Measurements from ENCODE around the gene ZCCHC17.
"Not testable (repeated sequence)": the region's sequence is repeated elsewhere in the genome, so short reads cannot be mapped to it uniquely, and the experiment has no call there.

Gene ZCCHC17
- 12.7 to 33.9 (median 30.1) reads per million in 3 experiments for total RNA-seq

- DNase-seq: peak; percentile 98
Measured at GRCh38 chr1:31296486-31297276, at the start of gene ZCCHC17, which contains the start of gene SNRNP40. Gene ZCCHC17, plus strand, starts transcription at chr1:31297032. Its CDS starts 13,067 bp downstream, at chr1:31310099. Gene SNRNP40, minus strand, starts transcription at chr1:31296788. Its CDS starts 37 bp downstream, at chr1:31296751.

- DNase-seq: no peak
Measured at GRCh38 chr1:31248276-31248675, 48.6 kb upstream of the ZCCHC17 start.

- no peak for DNase-seq
Measured at GRCh38 chr1:31249854-31250253, 47.0 kb upstream of the ZCCHC17 start.

GRCh38 chr1:31257213-31257612 is 39.6 kb upstream of the ZCCHC17 start:
- no peak for DNase-seq

- no peak for DNase-seq
Measured at GRCh38 chr1:31258581-31258980, 38.3 kb upstream of the ZCCHC17 start.

- DNase-seq: no peak
Measured at GRCh38 chr1:31259746-31260145, 37.1 kb upstream of the ZCCHC17 start.

GRCh38 chr1:31261916-31262315 is 34.9 kb upstream of the ZCCHC17 start:
- DNase-seq: no peak

GRCh38 chr1:31262393-31262792 is 34.4 kb upstream of the ZCCHC17 start:
- not testable (repeated sequence) for DNase-seq

- no peak for DNase-seq
Measured at GRCh38 chr1:31263408-31263807, 33.4 kb upstream of the ZCCHC17 start.

GRCh38 chr1:31264790-31265386 is 31.9 kb upstream of the ZCCHC17 start:
- DNase-seq: no peak

GRCh38 chr1:31266547-31266946 is 30.3 kb upstream of the ZCCHC17 start:
- DNase-seq: no peak

GRCh38 chr1:31272369-31272768 is 24.5 kb upstream of the ZCCHC17 start:
- DNase-seq: no peak

GRCh38 chr1:31273619-31274018 is 23.2 kb upstream of the ZCCHC17 start:
- no peak for DNase-seq

- not testable (repeated sequence) for DNase-seq
Measured at GRCh38 chr1:31282426-31282825, 14.4 kb upstream of the ZCCHC17 start.

- DNase-seq: not testable (repeated sequence)
Measured at GRCh38 chr1:31287791-31288190, 9.0 kb upstream of the ZCCHC17 start.

- DNase-seq: no peak
Measured at GRCh38 chr1:31289021-31289420, 7.8 kb upstream of the ZCCHC17 start.

GRCh38 chr1:31295874-31296485 is 852 bp upstream of the ZCCHC17 start:
- DNase-seq: no peak

GRCh38 chr1:31297277-31298247 is 730 bp downstream of the ZCCHC17 start:
- peak; percentile 2 for DNase-seq

- no peak for DNase-seq
Measured at GRCh38 chr1:31299365-31299764, 2.5 kb downstream of the ZCCHC17 start.

GRCh38 chr1:31300193-31300592 is 3.4 kb downstream of the ZCCHC17 start:
- no peak for DNase-seq

GRCh38 chr1:31302709-31303441 is 6.0 kb downstream of the ZCCHC17 start:
- DNase-seq: no peak

- no peak for DNase-seq
Measured at GRCh38 chr1:31306278-31306677, 9.4 kb downstream of the ZCCHC17 start.

Data from central memory CD4-positive, alpha-beta T cell (primary cell).